GM23338 (cell line): ENCODE data around the gene PFKM. TPM values are rescaled to one million over a fixed set of nuclear protein-coding genes. Genes with fewer than 3 reads are reported as not detected.

Source experiments
- ATAC-seq: fragments of 200-7000 bp; cut with Tn5 transposase; 3 replicates; pipeline ENCODE4 v1.9.1; 2020
- DNase-seq: peaks from one replicate; pipeline ENCODE4 v3.0.0-alpha.2; 2015; ENCODE audit warnings: low spot score
- H2AFZ ChIP-seq: fragments of 200-600 bp; sonication (generic); 2 replicates; pipeline ENCODE4 v1.8.0; 2016; ENCODE audit warnings: antibody characterized with exemption, mild to moderate bottlenecking, moderate library complexity
- H3F3A ChIP-seq: fragments of 200-600 bp; sonication (generic); replicated peaks from 2 replicates; pipeline ENCODE4 v1.8.0; 2017; ENCODE audit warnings: antibody characterized with exemption, mixed run types, low read depth
- H3K27ac ChIP-seq: fragments of 200-600 bp; sonication (generic); 2 replicates; pipeline ENCODE4 v1.6.1; 2016; ENCODE audit warnings: low read depth
- H3K27me3 ChIP-seq: fragments of 200-600 bp; sonication (generic); 2 replicates; pipeline ENCODE4 v1.8.0; 2016; ENCODE audit warnings: mild to moderate bottlenecking, mixed run types, moderate library complexity; ENCODE audit not compliant: insufficient read depth
- H3K36me3 ChIP-seq: fragments of 200-600 bp; sonication (generic); 2 replicates; pipeline ENCODE4 v1.8.0; 2016; ENCODE audit warnings: mild to moderate bottlenecking; ENCODE audit not compliant: insufficient read depth
- H3K4me1 ChIP-seq: fragments of 200-600 bp; sonication (generic); 2 replicates; pipeline ENCODE4 v1.8.0; 2016; ENCODE audit warnings: mild to moderate bottlenecking, moderate library complexity; ENCODE audit not compliant: insufficient read depth
- H3K4me2 ChIP-seq: fragments of 200-600 bp; sonication (generic); 2 replicates; pipeline ENCODE4 v1.7.1; 2017; ENCODE audit warnings: mixed run types
- H3K4me3 ChIP-seq: fragments of 200-600 bp; sonication (generic); 2 replicates; pipeline ENCODE4 v1.6.1; 2016; ENCODE audit warnings: mixed run types
- H3K79me2 ChIP-seq: fragments of 200-600 bp; sonication (generic); replicated peaks from 2 replicates; pipeline ENCODE4 v1.8.0; 2017; ENCODE audit warnings: mild to moderate bottlenecking; ENCODE audit not compliant: insufficient read depth
- H3K9me2 ChIP-seq: fragments of 200-600 bp; sonication (generic); 2 replicates; pipeline ENCODE4 v1.8.0; 2017; ENCODE audit not compliant: insufficient read depth
- H4K20me1 ChIP-seq: fragments of 200-600 bp; sonication (generic); replicated peaks from 2 replicates; pipeline ENCODE4 v1.8.0; 2017; ENCODE audit warnings: mild to moderate bottlenecking; ENCODE audit not compliant: insufficient read depth
- H3K27ac Mint-ChIP-seq: 2 replicates; pipeline ENCODE4 v1.8.0; 2020; ENCODE audit warnings: inconsistent platforms, mild to moderate bottlenecking, moderate library complexity, mixed read lengths
- H3K27me3 Mint-ChIP-seq: 3 replicates; pipeline ENCODE4 v1.8.0; 2022; ENCODE audit warnings: low read depth, mild to moderate bottlenecking, moderate library complexity, mixed read lengths, inconsistent platforms; ENCODE audit not compliant: insufficient read depth, poor library complexity
- H3K36me3 Mint-ChIP-seq: 3 replicates; pipeline ENCODE4 v1.8.0; 2021; ENCODE audit warnings: low read depth, mild to moderate bottlenecking, inconsistent platforms, moderate library complexity, mixed read lengths
- H3K4me1 Mint-ChIP-seq: 3 replicates; pipeline ENCODE4 v1.8.0; 2020; ENCODE audit warnings: mild to moderate bottlenecking, inconsistent platforms, mixed read lengths
- H3K4me3 Mint-ChIP-seq: 3 replicates; pipeline ENCODE4 v1.8.0; 2021; ENCODE audit warnings: moderate library complexity, mild to moderate bottlenecking, inconsistent platforms, mixed read lengths
- H3K9me3 Mint-ChIP-seq: 3 replicates; pipeline ENCODE4 v1.8.0; 2020; ENCODE audit warnings: moderate library complexity, mild to moderate bottlenecking, inconsistent platforms, mixed read lengths
- CREB1 ChIP-seq: fragments of 250-450 bp; sonication (Bioruptor Pico); IDR thresholded peaks from 2 replicates; pipeline ENCODE4 v1.5.0; 2020; ENCODE audit warnings: low read depth, mild to moderate bottlenecking, moderate library complexity
- EZH2phosphoT487 ChIP-seq: fragments of 200-600 bp; sonication (generic); IDR thresholded peaks from one replicate; pipeline ENCODE4 v1.8.1; 2018; ENCODE audit warnings: antibody characterized with exemption; ENCODE audit not compliant: unreplicated experiment
- NANOG ChIP-seq: IDR thresholded peaks from 2 replicates; pipeline ENCODE4 v1.6.1; 2016; ENCODE audit warnings: antibody characterized with exemption, borderline replicate concordance
- POLR2AphosphoS5 ChIP-seq: IDR thresholded peaks from 2 replicates; pipeline ENCODE4 v1.6.1; 2016; ENCODE audit warnings: antibody characterized with exemption, low read depth
- REST ChIP-seq: IDR thresholded peaks from one replicate; pipeline ENCODE4 v1.6.1; 2018; ENCODE audit warnings: antibody characterized with exemption; ENCODE audit not compliant: unreplicated experiment
- STAT1 ChIP-seq: IDR thresholded peaks from one replicate; pipeline ENCODE4 v1.6.1; 2016; ENCODE audit warnings: antibody characterized with exemption; ENCODE audit not compliant: unreplicated experiment
- ZNF331 ChIP-seq: fragments of 250-450 bp; sonication (Bioruptor Pico); IDR thresholded peaks from 2 replicates; pipeline ENCODE4 v1.5.0; 2020; ENCODE audit warnings: low read depth, mild to moderate bottlenecking, moderate library complexity
- long read RNA-seq: library from polyadenylated mRNA; unstranded; transcript quantifications from one replicate; pipeline ENCODE4 v2.0.0, GENCODE V29; 2020; ENCODE audit not compliant: unreplicated experiment
- polyA plus RNA-seq: library from polyadenylated mRNA; unstranded; fragments of >200 nt; fragmentation: Nextera tagmentation; extraction: Ambion mirVana; gene quantifications from 2 replicates; pipeline ENCODE4 v1.2.1, GENCODE V29; 2016
- total RNA-seq: library from RNA; depleted of rRNA; stranded (reverse); fragments of >200 nt; shearing (Covaris generic); gene quantifications from 2 replicates; pipeline ENCODE4 v1.2.3, GENCODE V29; 2014; rRNA removed
- TF ChIP-seq, protein P1 (sequence below): IDR thresholded peaks from 2 replicates; pipeline ENCODE4 v1.6.1; 2016; ENCODE audit warnings: antibody characterized with exemption
- TF ChIP-seq, protein P2 (sequence below): fragments of 250-450 bp; sonication (Bioruptor Pico); IDR thresholded peaks from 2 replicates; pipeline ENCODE4 v1.5.0; 2020; ENCODE audit warnings: mild to moderate bottlenecking, moderate library complexity

The PFKM gene
- 78.6 and 82.5 TPM in 2 replicates for total RNA-seq
- polyA plus RNA-seq = 47.2 and 52.4 TPM in 2 replicates
- long read RNA-seq, transcript PFKM-203 (23 exons, 3,224 nt) = major isoform, 23 of 33 reads
- long read RNA-seq, partial matches to known transcripts = 6 of 33 reads
- long read RNA-seq, other reads (novel, unspliced or antisense) = 4 of 33 reads

DNA sequence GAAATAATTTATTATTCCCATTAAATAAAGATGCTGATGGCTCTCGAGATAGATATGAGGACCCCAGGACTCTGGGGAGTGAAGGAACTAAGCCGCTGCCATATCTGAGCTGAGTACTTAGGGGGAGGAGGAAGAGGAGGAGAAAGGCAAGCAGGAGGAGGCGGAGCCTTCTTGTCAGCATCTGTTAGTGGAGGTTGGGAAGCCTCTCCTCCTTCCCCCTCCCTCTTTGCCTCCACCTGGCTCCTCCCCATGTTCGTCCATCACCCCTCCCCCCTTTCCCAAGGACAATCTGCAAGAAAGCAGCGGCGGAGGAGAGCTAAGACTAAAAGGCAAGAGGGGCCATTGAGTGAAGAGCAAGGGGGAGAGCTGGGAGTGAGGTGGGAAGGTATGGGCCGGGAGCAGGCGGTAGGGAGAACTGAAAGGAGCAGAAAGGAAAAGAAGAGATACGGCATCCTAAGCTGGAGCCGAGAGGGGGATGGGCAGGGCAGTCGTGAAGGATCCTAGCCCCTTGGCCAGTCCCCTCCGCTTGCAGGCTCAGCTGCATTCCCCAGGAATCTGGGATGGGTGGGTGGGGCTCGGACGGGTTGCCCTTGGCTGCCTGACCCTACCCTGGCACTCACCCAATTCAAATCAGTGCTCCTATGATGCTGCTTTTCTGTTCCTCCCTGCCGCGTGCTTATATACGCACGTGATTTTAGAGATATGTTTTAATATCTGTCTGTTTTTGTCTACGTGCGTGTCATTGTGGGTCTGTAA, at the start of gene PFKM:
PFKM (plus strand) TSS at position 287 of the 756 bp plus-strand sequence. CDS start 3,411 bp downstream, outside the sequence.
- Histone ChIP-seq H3K36me3 (peaks cover 14% of the 10 kb centered on the region; the same call in 1 of the 2 replicates), H3K4me2 (peak within 1 kb of the TSS; percentile 90), H3K27ac (peak within 1 kb of the TSS; percentile 93), H3K27me3 (no peaks in the 10 kb centered on the region), H4K20me1 (peaks cover 8% of the 10 kb centered on the region; the same call in 1 of the 2 replicates), H3F3A (no peaks in the 10 kb centered on the region), H3K9me2 (no peaks in the 10 kb centered on the region), H3K4me1 (peaks cover 14% of the 10 kb centered on the region), H3K79me2 (peaks cover 23% of the 10 kb centered on the region), H3K4me3 (peak within 1 kb of the TSS; percentile 90), H2AFZ (peak within 1 kb of the TSS; percentile 80; the same call in 1 of the 2 replicates)
- Mint-ChIP-seq H3K9me3 (peaks cover 8% of the 10 kb centered on the region; the same call in 2 of the 3 replicates), H3K4me1 (peaks cover 15% of the 10 kb centered on the region), H3K27ac (peak within 1 kb of the TSS; percentile 95), H3K4me3 (peak within 1 kb of the TSS; percentile 91), H3K36me3 (peaks cover 8% of the 10 kb centered on the region), H3K27me3 (peaks cover 9% of the 10 kb centered on the region)
- DNase-seq (peak; percentile 98), ATAC-seq (peak; percentile 97)
- peak; percentile 50 for TF ChIP-seq NANOG
- TF ChIP-seq POLR2AphosphoS5 = peak; percentile 94
- no peak for TF ChIP-seq EZH2phosphoT487
- TF ChIP-seq CREB1 (CRISPR knock-in tag) = 0 out of 2 replicates have a peak, but pooled peaks have one; percentile 4

DNA sequence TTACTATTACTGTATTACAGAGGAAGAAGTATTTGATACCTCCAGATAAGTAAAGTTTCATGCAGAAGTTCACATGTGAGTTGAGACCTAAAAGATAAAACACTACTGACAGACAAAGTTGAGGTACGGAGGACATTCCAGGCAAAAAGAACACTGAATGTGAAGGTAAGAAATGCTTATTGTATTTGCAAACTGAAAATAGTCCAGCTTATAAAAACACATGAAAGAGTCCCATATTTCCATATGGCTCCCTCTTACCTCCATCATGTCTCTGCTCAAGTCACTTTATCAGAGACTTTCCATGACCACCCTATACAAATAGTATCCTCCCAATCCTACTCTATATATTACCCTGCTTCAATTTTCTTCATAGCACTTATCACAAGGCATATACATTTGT, 49.1 kb upstream of the PFKM start:
- Histone ChIP-seq H3K9me2 (no peaks in the 10 kb centered on the region), H3K27ac (no peak overlapping the region), H2AFZ (no peak overlapping the region), H3K27me3 (no peaks in the 10 kb centered on the region), H3K4me3 (no peak overlapping the region), H3K4me2 (no peak overlapping the region), H4K20me1 (no peaks in the 10 kb centered on the region; the same call in 1 of the 2 replicates), H3K79me2 (no peaks in the 10 kb centered on the region), H3F3A (no peaks in the 10 kb centered on the region), H3K4me1 (no peaks in the 10 kb centered on the region), H3K36me3 (peaks cover 17% of the 10 kb centered on the region)
- DNase-seq (no peak), ATAC-seq (no peak)
- Mint-ChIP-seq H3K36me3 (peaks cover 25% of the 10 kb centered on the region), H3K27me3 (no peaks in the 10 kb centered on the region), H3K4me3 (no peak overlapping the region), H3K9me3 (no peaks in the 10 kb centered on the region), H3K27ac (no peak overlapping the region), H3K4me1 (no peaks in the 10 kb centered on the region; the same call in 2 of the 3 replicates)
- TF ChIP-seq ZNF331 (no peak), NANOG (no peak), STAT1 (no peak), EZH2phosphoT487 (no peak), REST (no peak)
- TF ChIP-seq, protein P1, sequence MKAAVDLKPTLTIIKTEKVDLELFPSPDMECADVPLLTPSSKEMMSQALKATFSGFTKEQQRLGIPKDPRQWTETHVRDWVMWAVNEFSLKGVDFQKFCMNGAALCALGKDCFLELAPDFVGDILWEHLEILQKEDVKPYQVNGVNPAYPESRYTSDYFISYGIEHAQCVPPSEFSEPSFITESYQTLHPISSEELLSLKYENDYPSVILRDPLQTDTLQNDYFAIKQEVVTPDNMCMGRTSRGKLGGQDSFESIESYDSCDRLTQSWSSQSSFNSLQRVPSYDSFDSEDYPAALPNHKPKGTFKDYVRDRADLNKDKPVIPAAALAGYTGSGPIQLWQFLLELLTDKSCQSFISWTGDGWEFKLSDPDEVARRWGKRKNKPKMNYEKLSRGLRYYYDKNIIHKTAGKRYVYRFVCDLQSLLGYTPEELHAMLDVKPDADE = no peak
- TF ChIP-seq, protein P2, sequence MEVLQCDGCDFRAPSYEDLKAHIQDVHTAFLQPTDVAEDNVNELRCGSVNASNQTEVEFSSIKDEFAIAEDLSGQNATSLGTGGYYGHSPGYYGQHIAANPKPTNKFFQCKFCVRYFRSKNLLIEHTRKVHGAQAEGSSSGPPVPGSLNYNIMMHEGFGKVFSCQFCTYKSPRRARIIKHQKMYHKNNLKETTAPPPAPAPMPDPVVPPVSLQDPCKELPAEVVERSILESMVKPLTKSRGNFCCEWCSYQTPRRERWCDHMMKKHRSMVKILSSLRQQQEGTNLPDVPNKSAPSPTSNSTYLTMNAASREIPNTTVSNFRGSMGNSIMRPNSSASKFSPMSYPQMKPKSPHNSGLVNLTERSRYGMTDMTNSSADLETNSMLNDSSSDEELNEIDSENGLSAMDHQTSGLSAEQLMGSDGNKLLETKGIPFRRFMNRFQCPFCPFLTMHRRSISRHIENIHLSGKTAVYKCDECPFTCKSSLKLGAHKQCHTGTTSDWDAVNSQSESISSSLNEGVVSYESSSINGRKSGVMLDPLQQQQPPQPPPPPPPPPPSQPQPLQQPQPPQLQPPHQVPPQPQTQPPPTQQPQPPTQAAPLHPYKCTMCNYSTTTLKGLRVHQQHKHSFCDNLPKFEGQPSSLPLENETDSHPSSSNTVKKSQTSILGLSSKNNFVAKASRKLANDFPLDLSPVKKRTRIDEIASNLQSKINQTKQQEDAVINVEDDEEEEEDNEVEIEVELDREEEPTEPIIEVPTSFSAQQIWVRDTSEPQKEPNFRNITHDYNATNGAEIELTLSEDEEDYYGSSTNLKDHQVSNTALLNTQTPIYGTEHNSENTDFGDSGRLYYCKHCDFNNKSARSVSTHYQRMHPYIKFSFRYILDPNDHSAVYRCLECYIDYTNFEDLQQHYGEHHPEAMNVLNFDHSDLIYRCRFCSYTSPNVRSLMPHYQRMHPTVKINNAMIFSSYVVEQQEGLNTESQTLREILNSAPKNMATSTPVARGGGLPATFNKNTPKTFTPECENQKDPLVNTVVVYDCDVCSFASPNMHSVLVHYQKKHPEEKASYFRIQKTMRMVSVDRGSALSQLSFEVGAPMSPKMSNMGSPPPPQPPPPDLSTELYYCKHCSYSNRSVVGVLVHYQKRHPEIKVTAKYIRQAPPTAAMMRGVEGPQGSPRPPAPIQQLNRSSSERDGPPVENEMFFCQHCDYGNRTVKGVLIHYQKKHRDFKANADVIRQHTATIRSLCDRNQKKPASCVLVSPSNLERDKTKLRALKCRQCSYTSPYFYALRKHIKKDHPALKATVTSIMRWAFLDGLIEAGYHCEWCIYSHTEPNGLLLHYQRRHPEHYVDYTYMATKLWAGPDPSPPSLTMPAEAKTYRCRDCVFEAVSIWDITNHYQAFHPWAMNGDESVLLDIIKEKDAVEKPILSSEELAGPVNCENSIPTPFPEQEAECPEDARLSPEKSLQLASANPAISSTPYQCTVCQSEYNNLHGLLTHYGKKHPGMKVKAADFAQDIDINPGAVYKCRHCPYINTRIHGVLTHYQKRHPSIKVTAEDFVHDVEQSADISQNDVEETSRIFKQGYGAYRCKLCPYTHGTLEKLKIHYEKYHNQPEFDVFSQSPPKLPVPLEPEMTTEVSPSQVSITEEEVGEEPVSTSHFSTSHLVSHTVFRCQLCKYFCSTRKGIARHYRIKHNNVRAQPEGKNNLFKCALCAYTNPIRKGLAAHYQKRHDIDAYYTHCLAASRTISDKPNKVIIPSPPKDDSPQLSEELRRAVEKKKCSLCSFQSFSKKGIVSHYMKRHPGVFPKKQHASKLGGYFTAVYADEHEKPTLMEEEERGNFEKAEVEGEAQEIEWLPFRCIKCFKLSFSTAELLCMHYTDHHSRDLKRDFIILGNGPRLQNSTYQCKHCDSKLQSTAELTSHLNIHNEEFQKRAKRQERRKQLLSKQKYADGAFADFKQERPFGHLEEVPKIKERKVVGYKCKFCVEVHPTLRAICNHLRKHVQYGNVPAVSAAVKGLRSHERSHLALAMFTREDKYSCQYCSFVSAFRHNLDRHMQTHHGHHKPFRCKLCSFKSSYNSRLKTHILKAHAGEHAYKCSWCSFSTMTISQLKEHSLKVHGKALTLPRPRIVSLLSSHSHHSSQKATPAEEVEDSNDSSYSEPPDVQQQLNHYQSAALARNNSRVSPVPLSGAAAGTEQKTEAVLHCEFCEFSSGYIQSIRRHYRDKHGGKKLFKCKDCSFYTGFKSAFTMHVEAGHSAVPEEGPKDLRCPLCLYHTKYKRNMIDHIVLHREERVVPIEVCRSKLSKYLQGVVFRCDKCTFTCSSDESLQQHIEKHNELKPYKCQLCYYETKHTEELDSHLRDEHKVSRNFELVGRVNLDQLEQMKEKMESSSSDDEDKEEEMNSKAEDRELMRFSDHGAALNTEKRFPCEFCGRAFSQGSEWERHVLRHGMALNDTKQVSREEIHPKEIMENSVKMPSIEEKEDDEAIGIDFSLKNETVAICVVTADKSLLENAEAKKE = no peak
